Measurements from ENCODE around the gene HIVEP3.

DNA sequence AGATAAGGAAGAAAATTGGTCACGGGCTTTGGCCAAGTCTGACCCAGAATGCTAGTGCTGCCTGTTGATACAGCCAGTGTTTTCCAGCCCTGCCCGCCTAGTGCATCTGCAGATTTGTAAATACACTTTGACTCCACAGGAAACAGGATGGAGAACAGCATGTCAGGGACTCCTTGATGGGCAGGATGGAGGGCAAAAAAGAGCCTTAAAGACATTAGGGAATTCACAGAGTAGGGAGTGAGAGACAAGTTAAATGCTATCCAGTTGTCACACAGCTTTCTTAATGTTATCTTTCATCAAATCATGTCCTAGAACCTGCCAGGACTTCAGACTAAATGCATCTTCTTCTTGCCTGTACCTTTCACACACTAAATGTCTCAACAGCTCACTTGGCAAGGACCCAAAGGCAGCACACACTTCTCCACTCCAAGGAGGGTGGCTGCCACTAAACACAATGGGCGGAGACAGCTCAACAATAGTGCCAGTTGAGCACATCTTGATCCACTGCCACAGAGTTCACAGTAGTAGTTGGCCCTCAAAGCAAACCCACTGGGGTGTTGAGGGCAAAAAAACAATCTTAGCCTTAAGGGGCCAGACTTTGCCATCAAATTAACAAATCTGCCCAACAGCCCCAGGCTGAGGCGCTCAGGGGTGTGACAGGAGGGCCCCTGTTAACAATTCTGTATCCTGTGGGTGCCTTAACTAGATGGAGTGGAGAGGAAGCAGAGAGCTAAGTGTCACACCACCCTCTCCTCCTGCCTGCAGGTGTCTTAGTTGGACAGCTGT lies 2.7 kb downstream of the HIVEP3 start:
- TF ChIP-seq CTCF (tag by site-specific recombination; IDR thresholded peaks at IDR 0.05) (no peak), YY1 (tag by site-specific recombination; IDR thresholded peaks at IDR 0.05) (no peak), ZNF785 (tag by site-specific recombination; IDR thresholded peaks at IDR 0.05) (no peak), ZNF366 (tag by site-specific recombination; conservative IDR thresholded peaks at IDR 0.05) (no peak), ZNF837 (tag by site-specific recombination; IDR thresholded peaks at IDR 0.05) (no peak), ZNF394 (tag by site-specific recombination; IDR thresholded peaks at IDR 0.05; ENCODE audit: borderline replicate concordance) (no peak), ZNF274 (IDR thresholded peaks at IDR 0.05; ENCODE audit: low read length) (no peak), ZNF274 (tag by site-specific recombination; IDR thresholded peaks at IDR 0.05; ENCODE audit: borderline replicate concordance) (no peak), ZNF157 (tag by site-specific recombination; IDR thresholded peaks at IDR 0.05) (no peak), ZNF423 (tag by site-specific recombination; IDR thresholded peaks at IDR 0.05) (no peak), ZNF24 (tag by site-specific recombination; IDR thresholded peaks at IDR 0.05) (no peak)

Measured in HEK293 (cell line).